GM10266 (cell line): ENCODE data around the gene TSC1.

Source experiments
- DNase-seq: peaks from one replicate; pipeline ENCODE4 v3.0.0; 2012; ENCODE audit errors: extremely low spot score
- CTCF ChIP-seq: IDR thresholded peaks from 2 replicates; pipeline ENCODE4 v1.5.1; 2012; ENCODE audit warnings: mild to moderate bottlenecking, low read depth; ENCODE audit not compliant: control insufficient read depth, insufficient read depth; ENCODE audit errors: missing control alignments

Gene TSC1

GRCh38 chr9:132869266-132869665 is 75.2 kb downstream of the TSC1 start:
- TF ChIP-seq CTCF: no peak
- DNase-seq: no peak

GRCh38 chr9:132866898-132867297 is 77.5 kb downstream of the TSC1 start:
- DNase-seq: no peak
- no peak for TF ChIP-seq CTCF

- TF ChIP-seq CTCF: no peak
- DNase-seq: no peak
Measured at GRCh38 chr9:132864691-132865090, 79.7 kb downstream of the TSC1 start.

GRCh38 chr9:132864277-132864676 is 80.1 kb downstream of the TSC1 start:
- no peak for TF ChIP-seq CTCF

GRCh38 chr9:132863096-132863495 is 81.3 kb downstream of the TSC1 start:
- no peak for TF ChIP-seq CTCF
- no peak for DNase-seq

More at GRCh38 chr9:132864277-132864676, 80.1 kb downstream of the TSC1 start:
- DNase-seq: no peak

- DNase-seq: no peak
Measured at GRCh38 chr9:132862533-132862932, 81.9 kb downstream of the TSC1 start.

GRCh38 chr9:132861666-132862065 is 82.8 kb downstream of the TSC1 start:
- TF ChIP-seq CTCF: no peak
- no peak for DNase-seq

More at GRCh38 chr9:132862533-132862932, 81.9 kb downstream of the TSC1 start:
- TF ChIP-seq CTCF: no peak
